HepG2 (cell line): Measurements from ENCODE around the gene FMNL1. TPM values are rescaled to one million over a fixed set of nuclear protein-coding genes. Genes with fewer than 3 reads are reported as not detected.

ENCODE experiments used
- ATAC-seq: fragments of 200-7000 bp; cut with Tn5 transposase; 3 replicates; pipeline ENCODE4 v1.9.1; 2020; ENCODE audit warnings: mild to moderate bottlenecking, moderate library complexity
- BruUV-seq: library from RNA; stranded (reverse); fragments of 400-500 nt; replicated peaks from 2 replicates; lab custom pipeline; 2021; lab: Mats Ljungman, UMichigan
- CTCF ChIA-PET: fragments of 300-600 bp; formaldehyde crosslinking; extraction: SDS; loops from one replicate; lab custom pipeline; 2021; ENCODE audit warnings: low total read pairs, inconsistent platforms, low intra/inter-chr PET ratio; lab: Yijun Ruan, JAX
- POLR2A ChIA-PET: fragments of 350-600 bp; sonication (Branson Sonifier 250); formaldehyde crosslinking; loops from one replicate; lab custom pipeline; 2020; ENCODE audit warnings: antibody characterized with exemption, inconsistent platforms; lab: Yijun Ruan, JAX
- DNase-seq: peaks from one replicate; pipeline ENCODE4 v3.0.0-alpha.2; 2015; ENCODE audit warnings: low spot score
- FAIRE-seq: peaks from 3 replicates; lab custom pipeline; 2011; peaks lifted over from hg19 to GRCh38; lab: Jason Lieb, UNC
- H2AFZ ChIP-seq: one replicate; pipeline ENCODE4 v1.6.1; 2011; ENCODE audit warnings: low read length, inconsistent platforms
- H3K27ac ChIP-seq: fragments of 300-600 bp; 3 replicates; pipeline ENCODE4 v1.8.0; 2011; ENCODE audit warnings: mixed run types, mild to moderate bottlenecking, mixed read lengths, low read length, inconsistent platforms; ENCODE audit not compliant: insufficient read depth; ENCODE audit errors: extremely low read length
- H3K27me3 ChIP-seq, 2 experiments: fragments of 200-600 bp in 1 of 2; 2 replicates in 1 of 2; 3 replicates in 1 of 2; pipeline versions ENCODE4 v1.6.0 to v1.8.0; 2011; ENCODE audit warnings: low read length in 2 of 2, mild to moderate bottlenecking in 2 of 2, moderate library complexity in 2 of 2, inconsistent platforms in 1 of 2; ENCODE audit not compliant: insufficient read depth in 2 of 2, control insufficient read depth in 1 of 2
- H3K36me3 ChIP-seq, 2 experiments: fragments of 200-600 bp in 1 of 2; replicated peaks in 1 of 2; 2 replicates in 1 of 2; 3 replicates in 1 of 2; pipeline versions ENCODE4 v1.5.1 to v1.8.0; 2011; ENCODE audit warnings: low read length in 2 of 2, inconsistent platforms in 1 of 2; ENCODE audit not compliant: insufficient read depth in 2 of 2, control insufficient read depth in 1 of 2
- H3K4me1 ChIP-seq: 2 replicates; pipeline ENCODE4 v1.5.1; 2012; ENCODE audit warnings: low read length, inconsistent platforms; ENCODE audit not compliant: insufficient read depth
- H3K4me2 ChIP-seq: 2 replicates; pipeline ENCODE4 v1.6.0; 2011; ENCODE audit warnings: low read depth, low read length, inconsistent platforms
- H3K4me3 ChIP-seq, 3 experiments: fragments of 200-600 bp in 1 of 3; sonication (generic), shearing (Covaris generic) in 1 of 3; replicated peaks in 1 of 3; 2 replicates each; pipeline ENCODE4 v1.5.1; 2011 to 2016; ENCODE audit warnings: low read length in 3 of 3, inconsistent platforms in 2 of 3, low read depth in 2 of 3, mild to moderate bottlenecking in 2 of 3, control low read depth in 1 of 3, mixed read lengths in 1 of 3; ENCODE audit not compliant: insufficient read depth in 1 of 3
- H3K79me2 ChIP-seq: one replicate; pipeline ENCODE4 v1.6.1; 2011; ENCODE audit warnings: low read length, inconsistent platforms; ENCODE audit not compliant: insufficient read depth
- H3K9ac ChIP-seq: 2 replicates; pipeline ENCODE4 v1.6.0; 2011; ENCODE audit warnings: mild to moderate bottlenecking, low read depth, low read length, inconsistent platforms; ENCODE audit not compliant: insufficient read depth
- H3K9me3 ChIP-seq: 2 replicates; pipeline ENCODE4 v1.5.1; 2012; ENCODE audit warnings: mild to moderate bottlenecking, low read length
- H4K20me1 ChIP-seq: 2 replicates; pipeline ENCODE4 v1.6.0; 2011; ENCODE audit warnings: inconsistent platforms, mild to moderate bottlenecking, low read length, moderate library complexity; ENCODE audit not compliant: insufficient read depth
- HNF1B ChIP-seq: sonication (generic); formaldehyde crosslinking; IDR thresholded peaks from 2 replicates; pipeline ENCODE4 v1.5.1; 2020; ENCODE audit warnings: mild to moderate bottlenecking, moderate library complexity, missing genetic modification reagents
- ZNF687 ChIP-seq: sonication (generic); formaldehyde crosslinking; IDR thresholded peaks from 2 replicates; pipeline ENCODE4 v1.5.1; 2020; ENCODE audit warnings: mild to moderate bottlenecking, missing genetic modification reagents, moderate library complexity
- WGBS: methylation state at CpG from one replicate; pipeline ENCODE4 v1.1.6; 2017; ENCODE audit warnings: low lambda C conversion rate; 5-methylcytosine and 5-hydroxymethylcytosine counted together
- in situ Hi-C: cut with HindIII; loops from 2 replicates; pipeline ENCODE4 v1.10.0; 2017; ENCODE audit warnings: low pct_unique_long_range_greater_than_20kb; ENCODE audit not compliant: extremely low pct_ligation_motif_present
- intact Hi-C: fragments of 100-400 bp; cut with micrococcal nuclease; formaldehyde crosslinking; loops from one replicate; pipeline ENCODE4 v1.10.0; 2022; ENCODE audit not compliant: unreplicated experiment
- polyA plus RNA-seq, 8 experiments: library from polyadenylated mRNA; depleted of rRNA in 3 of 8; stranded (reverse) in 7 of 8; unstranded in 1 of 8; fragments of >200 nt; fragmentation: Illumina TruSeq in 4 of 8; extraction: Trizol in 4 of 8; gene quantifications; 2 replicates each; pipeline versions ENCODE4 v1.2.1 to v1.2.3, GENCODE V29; 2011 to 2016; ENCODE audit warnings: low read depth in 4 of 8, missing spikeins in 1 of 8, mixed read lengths in 1 of 8; ENCODE audit not compliant: insufficient read depth in 1 of 8
- total RNA-seq, 5 experiments: library from RNA; depleted of rRNA; stranded (reverse); fragments of >200 nt; fragmentation: Illumina TruSeq; extraction: Trizol; gene quantifications; 2 replicates each; pipeline ENCODE4 v1.2.3, GENCODE V29; 2016; ENCODE audit warnings: low read depth in 1 of 5

The FMNL1 gene
- total and polyA plus RNA-seq, 2 of the 13 experiments (the other 11 are each of a cell fraction or from before 2014, with no cell fraction given), result 0.53 to 0.70 TPM

GRCh38 chr17:45224671-45225050 is 3.0 kb downstream of the FMNL1 start:
- DNase-seq (no peak), FAIRE-seq (no peak), ATAC-seq (no peak)
- WGBS, result 52% methylated on average over 5 of the region's 9 CpGs
- ChIA-PET CTCF (no interaction called here), POLR2A (interaction anchor here (2.3 kb wide), 1 partner anchor 76 kb away, joined by 11 read pairs; the partner anchor contains the start of gene HEXIM1)
- TF ChIP-seq HNF1B (CRISPR knock-in tag) (no peak), ZNF687 (0 out of 2 replicates have a peak, but pooled peaks have one; percentile 23)
- Histone ChIP-seq H3K9ac (no peak overlapping the region), H4K20me1 (no peaks in the 10 kb centered on the region), H3K4me1 (peaks cover 48% of the 10 kb centered on the region), H3K79me2 (no peaks in the 10 kb centered on the region), H3K4me2 (no peak overlapping the region), H2AFZ (no peak overlapping the region), H3K36me3 (no peaks in the 10 kb centered on the region), H3K27me3 (peaks cover 26 to 63% of the 10 kb centered on the region in 2 experiments; a peak in 4 of 5 replicates), H3K27ac (no peak overlapping the region), H3K4me3 (no peak overlapping the region), H3K9me3 (no peaks in the 10 kb centered on the region)
- in situ Hi-C loops, result no loop called here
- intact Hi-C loops, result no loop called here
- no TSS peak for BruUV-seq
